Central memory CD4-positive, alpha-beta T cell (primary cell): ENCODE results near the gene SLC20A1.

Experiments used
- DNase-seq: peaks from one replicate; pipeline ENCODE4 v3.0.0; 2022

Gene SLC20A1

DNA sequence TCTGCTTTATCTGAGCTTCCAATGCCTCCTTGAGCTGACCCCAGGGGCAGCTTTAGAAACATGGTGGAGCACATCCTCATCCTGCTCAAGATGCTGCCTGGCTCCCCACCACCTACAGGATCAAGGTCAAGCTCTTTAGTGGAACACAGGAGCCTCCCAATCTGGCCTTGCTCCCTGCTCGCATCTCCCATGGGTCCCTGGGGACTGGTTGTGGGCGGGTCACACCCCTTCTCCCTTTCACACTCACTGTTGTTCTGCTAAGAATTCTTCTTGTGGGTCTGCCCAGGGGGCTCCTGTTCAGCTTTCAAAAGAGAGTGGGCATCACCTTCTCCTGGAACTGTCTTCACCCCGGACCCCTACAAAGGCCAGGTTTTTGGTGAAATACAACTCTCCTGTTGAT, 66.7 kb downstream of the SLC20A1 start:
- no peak for DNase-seq

DNA sequence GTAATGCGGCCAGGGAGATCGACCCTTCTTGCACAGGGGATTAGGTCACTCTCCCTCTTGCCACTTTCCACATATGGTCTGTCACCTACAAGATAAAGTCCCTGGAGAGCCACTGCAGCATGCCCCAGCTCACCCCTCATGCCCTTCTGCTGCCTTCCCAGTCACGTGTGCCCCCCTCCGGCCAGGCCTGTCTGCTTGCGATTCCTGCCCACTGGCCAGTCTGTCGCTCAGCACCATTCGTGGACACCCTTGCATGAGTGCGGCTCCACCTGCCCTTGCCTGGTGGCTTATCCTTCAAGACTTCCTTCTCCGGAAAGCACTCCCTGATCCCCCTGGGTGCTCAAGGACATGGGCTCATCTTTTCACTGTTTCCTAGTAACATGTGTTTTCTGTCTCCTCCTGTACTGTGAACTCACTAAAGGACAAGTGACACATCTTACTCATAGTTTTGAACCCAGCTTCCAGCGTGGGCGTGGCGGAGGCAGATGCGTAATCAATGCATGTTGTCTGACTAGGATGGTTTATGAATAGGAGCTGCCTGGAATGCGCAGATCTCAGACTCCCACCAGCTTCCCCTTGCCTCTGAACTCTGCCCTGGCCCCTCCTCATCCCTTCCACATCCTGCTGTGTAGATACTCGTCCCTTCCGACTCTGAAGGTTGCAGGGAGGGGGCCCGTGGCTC, 67.3 kb downstream of the SLC20A1 start:
- DNase-seq = no peak
